GM18867 (cell line): ENCODE data around the gene JOSD1.

Experiments
- ATAC-seq: cut with Tn5 transposase; IDR thresholded peaks from one replicate; pipeline ENCODE4 v1.9.1; 2021; ENCODE audit warnings: mild to moderate bottlenecking, moderate library complexity; ENCODE audit not compliant: unreplicated experiment

The JOSD1 gene

DNA sequence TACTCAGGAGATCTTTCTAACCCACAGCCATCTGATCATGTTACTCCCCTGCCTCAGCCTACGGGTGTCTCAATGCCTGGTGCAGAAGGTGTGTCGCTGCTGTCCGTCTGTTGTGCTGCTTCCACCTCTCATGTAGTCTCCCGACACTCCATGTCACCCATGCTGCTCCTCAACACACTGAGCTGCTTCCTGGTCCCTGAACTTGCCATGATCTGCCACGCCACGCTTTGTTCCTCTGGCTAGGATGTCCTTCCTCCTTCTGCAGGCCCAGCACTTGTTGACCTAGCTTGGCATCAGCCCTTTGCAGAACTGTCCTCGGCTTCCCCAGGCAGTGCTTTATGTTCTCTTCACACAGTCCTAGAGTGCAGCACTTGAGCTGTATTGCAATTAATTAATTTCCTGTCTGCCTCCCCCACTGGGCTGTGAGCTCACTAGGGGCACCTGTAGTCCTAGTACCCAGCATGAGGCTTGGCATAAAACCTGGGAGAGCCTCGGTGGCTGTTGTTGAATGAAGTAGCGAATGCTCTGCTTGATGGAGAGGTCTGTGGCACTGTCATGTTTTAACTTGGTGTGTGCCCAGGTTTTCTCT, 14.5 kb upstream of the JOSD1 start:
- no peak for ATAC-seq

DNA sequence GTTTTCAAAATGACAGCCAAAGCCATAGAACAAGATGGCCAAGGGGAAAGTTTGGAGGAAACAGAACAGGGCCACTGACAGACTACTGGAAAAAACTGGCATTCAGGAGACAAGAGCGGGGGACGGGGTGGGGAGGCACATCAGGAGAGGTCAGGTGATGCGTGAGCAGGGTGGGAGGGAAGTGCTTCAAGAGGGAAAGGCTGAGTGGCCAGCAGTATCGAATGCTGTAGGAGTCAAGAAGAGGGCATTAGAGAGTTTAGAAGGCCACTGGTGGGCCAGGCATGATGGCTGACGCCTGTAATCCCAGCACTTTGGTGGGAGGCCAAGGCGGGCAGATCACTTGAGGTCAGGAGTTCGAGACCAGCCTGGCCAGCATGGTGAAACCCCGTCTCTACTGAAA, 13.2 kb upstream of the JOSD1 start:
- ATAC-seq: no peak

DNA sequence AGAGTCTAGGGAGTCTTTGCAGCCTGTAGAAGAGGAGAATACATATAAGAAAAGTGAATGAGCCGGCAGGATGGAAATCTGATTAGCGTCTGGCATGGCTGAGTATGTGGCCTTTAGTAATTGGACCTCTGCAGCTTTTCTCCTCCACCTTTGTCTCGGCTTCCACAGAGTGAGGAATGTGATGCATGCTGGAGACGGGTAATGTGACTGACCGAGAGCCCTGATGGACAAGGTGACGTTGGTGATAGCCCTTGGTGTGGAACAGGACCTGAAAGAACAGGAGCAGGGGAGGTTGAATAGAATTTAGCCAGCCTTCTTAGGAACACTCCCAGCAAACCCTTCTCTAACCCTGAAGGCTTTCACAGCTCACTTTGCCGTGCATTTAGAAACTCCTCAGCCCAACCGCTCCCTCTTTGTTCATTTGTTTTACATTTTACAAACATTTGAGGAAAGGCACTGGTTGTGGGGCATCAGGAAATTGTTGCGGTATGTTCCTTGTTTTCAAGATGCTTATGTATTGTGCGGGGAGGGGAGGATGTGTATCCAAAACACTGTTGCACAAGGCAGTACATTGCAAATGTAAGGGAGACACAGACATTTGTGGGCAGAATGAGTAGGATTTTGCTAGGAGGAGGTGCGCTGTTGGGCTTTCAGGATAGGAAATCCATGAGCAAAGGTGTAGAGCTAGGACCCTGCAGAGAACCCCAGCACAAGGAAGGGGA, 11.9 kb upstream of the JOSD1 start:
- no peak for ATAC-seq

DNA sequence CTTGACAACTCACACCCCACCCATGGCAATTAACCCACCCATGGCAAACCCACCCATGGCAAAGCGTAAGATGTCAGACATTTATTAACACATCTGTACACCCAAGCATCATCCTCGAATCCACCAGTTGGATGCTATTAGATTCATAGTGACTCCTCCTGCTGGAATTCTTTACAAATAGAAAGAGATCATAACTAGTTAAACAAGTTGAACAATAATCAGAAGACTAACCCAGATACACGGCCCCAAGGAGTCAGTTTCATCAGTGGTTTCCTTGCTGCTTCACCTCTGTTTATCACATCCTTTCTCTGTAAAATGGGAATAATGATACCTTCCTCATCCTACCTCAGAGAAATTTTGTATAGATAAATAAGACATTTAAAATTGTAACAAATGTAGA, 10.1 kb upstream of the JOSD1 start:
- ATAC-seq: no peak

DNA sequence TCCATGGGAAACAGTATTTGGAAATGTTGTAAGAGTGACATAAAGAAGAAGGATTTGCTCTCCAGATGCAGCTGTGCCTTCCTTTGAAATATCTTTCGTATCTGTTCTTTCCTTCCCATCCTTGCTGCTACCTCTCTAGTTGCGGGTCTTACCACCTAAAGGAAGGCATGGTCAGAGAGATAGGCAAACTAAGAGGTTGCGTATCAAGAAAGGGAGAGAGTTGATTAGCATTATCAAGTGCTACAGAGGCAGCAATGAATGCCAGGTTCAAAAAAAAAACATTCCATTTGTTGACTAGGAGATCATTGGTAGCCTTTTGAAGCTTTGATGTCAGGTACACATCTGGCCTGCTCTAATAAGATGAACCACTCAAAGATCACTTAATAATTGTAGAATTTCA, 9.6 kb upstream of the JOSD1 start:
- ATAC-seq: no peak

DNA sequence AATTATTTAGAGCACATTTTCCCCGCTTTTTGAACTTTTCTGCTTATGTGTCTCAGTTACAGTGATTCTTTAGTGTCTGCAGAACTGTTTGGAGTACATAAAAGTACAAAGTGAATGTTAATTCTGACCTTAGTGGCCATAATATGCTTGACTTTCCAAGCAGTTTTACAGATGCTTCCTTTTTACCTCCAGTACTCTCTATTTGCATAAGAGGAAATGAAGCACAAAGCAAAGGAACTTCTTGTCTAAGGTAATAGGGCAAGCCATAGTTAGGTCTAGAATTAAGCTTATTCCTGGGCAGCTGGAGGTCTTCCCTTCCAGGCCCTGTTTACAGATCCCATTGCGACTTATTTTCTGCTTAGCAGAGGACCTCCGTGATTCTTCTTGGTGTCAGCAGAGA, 8.6 kb upstream of the JOSD1 start:
- no peak for ATAC-seq

DNA sequence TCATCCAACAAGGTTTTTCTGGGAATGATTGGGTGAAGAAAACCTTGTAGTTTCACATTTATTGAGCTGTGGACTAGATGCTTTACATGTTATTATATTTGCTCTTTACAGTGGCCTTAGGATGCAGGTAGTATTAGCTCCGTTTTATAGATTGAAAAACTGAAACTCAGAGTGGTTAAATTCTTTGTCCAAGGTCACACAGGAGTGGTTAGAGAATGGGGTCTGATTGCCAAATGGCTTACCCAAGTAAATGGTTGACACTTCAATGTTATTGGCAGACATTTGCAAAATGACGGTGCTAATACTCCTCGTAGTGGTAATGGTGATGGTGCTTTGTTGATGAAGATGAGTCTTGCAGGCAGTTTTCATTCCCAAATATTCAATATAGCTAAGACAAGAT, 7.2 kb upstream of the JOSD1 start:
- no peak for ATAC-seq

DNA sequence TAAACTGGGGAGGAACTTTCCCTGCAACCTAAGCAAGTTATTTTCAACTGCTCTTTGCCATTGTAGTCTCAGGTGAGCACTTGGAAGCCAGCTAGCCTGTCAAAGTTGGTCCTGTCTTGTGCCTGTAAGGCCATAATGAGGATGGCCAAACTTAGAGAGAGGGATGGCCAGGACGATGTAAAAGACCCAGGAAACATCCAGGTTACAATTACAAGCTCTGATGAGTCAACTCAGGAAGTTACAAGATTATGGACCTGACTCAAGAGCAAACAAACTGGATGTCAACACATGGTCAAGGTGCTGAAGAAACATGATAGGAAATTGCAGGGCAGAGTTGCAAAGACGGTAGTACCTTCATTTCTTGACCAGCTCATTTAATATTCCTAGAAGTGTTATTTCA, 6.6 kb upstream of the JOSD1 start:
- ATAC-seq: no peak

DNA sequence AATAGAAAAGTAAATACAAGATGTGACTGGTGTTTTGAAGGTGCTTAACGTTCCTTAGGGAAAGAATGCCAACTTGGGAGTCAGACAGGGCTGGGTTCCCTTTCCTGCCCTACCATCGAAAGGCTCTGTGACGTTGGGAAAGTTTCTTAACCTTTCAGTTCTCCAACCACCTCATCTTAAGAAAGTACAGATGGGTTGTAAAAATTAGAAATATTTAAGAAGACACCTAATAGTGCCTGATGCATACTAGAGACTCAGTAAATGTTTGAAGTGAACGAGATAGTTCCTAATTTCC, 6.1 kb upstream of the JOSD1 start:
- no peak for ATAC-seq

DNA sequence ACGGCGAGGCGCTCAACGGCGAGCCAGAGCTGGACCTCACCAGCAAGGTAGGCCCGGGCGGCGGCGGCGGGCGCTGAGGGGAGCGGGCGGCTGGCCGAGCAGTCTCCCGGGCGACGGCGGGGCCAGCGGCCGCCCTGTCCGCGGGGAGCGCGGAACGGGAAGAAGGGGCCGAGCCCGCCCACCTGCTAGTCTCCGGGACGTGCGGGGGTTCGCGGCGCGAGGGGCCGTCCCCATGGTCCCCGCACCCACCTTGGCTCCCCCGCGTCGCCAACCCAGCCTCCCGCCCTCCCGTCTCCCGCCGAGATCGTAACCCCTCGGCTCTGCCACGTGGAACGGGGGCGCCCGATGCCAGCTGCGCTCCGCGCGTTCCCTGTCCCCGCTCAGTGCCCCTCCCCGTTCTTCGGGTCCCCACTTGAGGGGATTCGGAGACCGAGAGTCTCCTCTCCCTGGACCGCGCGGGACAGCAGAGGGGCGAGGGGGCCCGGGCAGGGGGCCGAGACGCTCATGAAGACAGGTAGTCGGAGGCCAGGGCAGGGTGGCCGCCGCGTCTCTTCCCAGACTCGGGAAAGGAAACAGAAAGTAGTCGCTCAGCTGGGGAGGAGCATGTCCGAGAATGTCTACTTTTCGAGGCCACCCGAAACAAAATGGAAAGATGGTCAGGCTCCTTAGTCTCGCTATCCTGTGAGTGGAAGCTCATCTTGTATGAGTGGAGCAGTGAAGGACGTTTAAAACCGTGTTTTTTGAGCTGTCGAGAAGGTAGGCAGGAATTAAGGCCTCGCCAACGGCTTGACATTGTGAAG, 5.6 kb upstream of the JOSD1 start:
- peak; percentile 4 for ATAC-seq

DNA sequence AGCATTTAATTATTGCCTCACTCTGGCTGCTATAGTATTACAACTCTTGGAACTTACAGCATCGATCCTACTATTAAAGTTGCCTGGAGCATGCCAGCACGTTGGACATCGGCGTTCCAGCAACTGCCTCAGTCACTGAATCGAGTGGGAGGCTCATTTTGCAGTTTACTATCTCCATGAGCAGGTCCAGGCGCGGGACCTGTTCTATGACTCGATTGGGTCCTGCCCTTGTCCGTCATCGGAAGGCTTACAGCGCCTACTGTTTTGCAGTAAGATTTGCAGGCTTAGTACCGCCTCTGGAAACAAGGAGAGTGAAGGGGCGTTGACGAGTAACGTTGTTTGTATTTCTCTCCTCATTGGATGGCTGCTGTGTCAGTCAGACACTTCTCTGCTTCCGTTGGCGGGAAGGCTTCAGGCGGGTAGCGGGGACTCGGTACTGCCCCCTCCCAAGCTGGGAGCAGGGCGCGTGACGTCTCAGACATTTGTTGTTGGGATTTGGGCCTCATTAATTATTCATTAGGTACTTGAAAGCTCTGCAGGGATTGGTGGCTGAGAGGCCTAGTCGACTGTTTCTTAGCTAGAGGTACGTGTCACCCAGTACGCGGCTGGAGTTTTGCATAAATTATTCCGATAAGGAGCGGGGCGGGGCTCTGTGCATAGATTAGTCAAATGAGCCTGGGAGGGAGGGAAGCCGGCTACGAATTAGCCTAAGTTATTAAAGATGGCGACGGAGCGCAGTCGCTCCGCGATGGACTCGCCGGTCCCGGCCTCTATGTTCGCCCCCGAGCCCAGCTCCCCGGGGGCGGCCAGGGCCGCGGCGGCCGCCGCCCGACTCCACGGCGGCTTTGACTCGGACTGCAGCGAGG, 4.7 kb upstream of the JOSD1 start, which contains the start of gene GTPBP1:
Gene GTPBP1, plus strand, starts transcription at position 710 of the 866 bp plus-strand sequence. Its CDS starts 12 bp downstream, at position 722.
- peak; percentile 72 for ATAC-seq

DNA sequence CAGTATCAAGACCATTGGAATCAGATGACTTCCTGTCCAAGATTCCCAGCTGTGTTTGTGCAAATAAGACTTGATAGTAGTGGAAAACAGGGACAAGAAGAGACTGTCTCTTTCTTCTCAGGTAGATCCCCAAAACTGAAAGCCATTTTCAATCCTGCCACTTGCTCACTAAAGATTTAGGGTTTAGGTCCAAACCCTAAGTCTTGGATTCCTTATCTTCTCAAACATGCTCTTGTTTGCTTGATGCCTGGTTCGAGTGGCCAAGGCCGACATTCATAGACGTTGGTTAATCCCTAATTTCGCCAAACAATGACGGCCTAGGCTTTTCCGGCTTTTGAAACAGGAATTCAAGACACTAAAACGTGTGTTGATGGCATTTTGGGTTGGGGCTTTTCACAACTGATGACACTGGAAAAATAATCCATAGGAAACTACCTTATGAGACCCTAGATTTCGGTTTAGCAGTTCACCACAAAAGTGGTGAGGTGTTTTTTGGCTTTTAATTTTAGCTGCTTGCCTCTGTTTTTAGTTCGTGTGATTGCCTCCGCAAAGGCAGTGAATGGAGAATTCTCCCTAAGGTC, 4.0 kb upstream of the JOSD1 start:
- no peak for ATAC-seq

DNA sequence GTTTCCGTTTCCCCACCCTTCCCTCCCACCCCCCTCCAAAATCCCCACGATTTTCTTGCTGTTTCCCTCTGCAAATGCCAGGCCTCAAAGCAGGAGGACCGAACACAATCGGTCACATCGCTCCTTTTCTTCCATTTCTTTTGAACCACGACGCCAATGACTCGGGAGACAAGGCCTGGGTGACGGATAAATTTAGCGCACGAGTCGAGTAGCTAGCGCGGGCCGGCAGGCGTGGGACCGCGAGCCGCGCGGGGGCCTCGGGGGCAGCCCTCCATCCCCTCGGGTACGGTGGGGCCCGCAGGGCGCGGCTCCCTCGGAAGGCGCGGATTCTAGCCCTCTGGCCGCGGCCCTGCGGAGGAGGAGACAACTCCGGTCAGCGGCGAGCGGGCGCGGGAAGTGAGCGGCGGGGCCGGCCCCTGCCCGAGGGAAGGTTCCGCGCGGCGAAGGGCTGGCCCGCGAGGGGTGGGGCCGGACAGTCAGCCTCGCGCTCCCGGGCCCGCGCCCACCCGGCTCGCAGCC, 414 bp downstream of the JOSD1 start:
- no peak for ATAC-seq

DNA sequence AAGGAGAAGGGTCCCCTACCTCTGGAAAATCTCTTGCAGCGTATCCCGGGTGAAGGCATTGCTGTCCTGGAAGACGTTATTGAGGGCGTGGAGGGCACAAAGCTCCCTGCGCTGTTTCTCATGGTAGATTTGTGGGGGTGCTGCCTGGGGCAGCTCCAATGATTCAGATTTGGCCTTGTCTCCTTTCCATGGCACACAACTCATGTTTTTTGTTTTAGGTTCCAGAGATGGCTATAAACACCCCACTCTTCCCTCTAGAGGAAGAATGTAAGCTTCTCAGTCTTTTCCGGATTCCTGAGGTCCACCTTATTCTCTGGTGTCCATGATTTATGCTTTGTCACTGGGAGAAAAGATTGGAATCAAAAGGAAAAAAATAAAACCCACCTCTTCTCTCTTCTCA, 959 bp downstream of the JOSD1 start:
- ATAC-seq: no peak

DNA sequence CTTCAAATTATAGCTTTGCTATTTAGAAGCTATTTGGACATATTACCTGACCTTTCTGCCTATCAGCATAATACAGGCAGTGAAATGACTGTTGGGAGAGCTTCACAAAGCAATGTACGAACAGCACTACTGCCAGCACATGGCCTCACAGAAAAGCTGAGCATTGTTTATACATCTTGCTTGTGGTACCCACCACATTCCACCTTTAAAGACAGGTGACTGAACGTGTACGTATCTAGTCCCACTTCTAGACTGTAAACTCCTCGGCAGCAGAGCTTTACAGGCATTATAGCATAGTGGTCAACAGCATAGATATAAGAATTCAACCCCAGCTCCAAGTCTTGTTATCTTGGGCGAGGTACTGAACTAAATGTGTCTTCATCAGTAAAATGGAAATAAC, 1.6 kb downstream of the JOSD1 start:
- ATAC-seq: no peak

DNA sequence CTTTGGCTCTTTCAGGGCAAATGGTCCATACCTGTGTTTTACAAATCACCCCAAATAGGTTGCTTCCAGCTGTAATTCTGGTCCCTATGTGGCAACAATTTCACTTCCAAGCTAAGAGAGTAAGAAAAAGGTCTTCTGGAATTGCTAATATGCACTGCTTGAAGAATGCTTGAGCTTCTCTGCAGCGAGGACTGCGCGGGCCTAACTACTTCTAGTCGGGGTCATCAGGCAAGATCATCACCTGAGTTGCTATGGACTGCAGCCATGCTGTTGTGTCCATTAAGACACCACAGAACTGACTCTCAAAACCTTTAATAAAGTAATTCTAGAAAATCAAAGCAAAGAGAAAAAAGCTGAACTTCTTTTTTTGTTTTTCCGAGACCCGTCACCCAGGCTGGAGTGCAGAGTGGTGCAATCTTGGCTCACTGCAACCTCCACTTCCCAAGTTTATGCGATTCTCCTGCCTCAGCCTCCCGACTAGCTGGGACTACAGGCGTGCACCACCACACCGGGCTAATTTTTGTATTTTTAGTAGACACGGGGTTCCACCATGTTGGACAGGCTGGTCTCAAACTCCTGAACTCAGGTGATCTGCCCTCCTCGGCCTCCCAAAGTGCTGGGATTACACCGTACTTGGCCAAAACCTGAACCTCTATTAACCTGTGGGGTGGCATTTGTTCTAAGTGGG, 2.2 kb downstream of the JOSD1 start:
- no peak for ATAC-seq

DNA sequence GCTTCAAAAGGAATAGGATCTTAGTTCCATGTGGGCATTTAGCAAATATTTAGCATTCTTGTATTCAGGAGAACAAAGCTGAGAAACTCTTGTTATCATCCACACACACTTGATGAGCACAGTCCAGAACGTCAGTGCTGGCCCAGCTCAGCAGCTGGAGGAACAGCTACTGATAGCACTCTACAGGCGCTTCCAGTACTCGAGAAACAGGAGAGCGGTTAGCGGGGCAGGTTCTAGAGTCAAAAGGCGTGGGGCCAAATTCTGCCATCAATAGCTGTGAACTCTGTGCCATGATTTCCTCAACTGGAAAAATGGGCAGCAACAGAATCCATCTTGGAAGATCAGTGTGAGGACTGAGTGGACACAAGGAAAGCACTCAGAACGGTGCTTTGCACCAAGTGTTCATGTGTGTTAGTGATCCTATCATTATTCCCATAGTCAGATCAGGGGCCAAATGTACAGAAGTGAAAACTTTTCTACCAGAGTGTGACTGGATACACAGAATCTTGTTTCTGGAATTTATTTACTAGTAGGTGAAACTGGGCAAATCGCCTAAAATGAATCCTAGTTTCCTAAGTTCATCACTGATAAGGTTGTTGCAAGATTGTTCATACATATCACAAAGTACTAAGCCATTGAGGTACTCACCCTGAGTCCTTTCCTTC, 3.2 kb downstream of the JOSD1 start:
- no peak for ATAC-seq

DNA sequence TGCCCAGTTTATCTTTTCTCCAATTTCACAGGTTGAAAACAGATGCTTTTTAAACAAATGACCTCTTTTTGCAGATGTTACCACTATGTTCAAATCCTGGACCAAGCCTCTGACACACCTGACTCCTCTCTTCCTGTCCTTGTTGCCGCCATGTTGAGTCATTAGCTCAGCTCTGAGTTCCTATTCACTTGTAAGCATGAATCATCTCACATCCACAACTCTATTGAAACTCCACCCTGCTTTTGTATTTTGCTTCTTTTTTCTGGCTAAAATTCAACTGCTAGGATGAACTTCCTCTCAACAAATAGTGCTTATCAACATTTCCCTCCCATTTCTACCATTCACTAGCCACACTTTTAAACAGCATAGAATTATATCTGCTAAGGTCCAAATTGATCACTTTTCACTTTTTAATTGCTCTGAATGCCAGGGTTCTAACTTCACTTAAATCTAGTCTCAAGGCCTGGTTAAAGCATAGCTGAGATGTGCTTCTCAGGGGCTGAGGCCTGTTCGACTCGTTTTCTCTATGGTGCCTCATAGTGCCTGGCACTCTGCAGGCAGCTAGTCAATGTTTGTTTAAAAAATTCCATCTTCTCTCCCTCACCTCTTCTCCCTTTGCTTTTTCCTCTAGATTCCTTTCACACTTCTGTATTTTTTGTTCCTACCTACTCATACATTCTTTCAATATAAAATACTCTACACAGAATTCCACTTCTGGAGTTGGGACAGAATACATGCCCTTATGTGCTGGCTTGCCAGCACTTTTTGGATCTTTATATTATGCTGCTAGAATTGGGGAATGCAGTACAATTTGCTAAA, 3.9 kb downstream of the JOSD1 start:
- no peak for ATAC-seq

DNA sequence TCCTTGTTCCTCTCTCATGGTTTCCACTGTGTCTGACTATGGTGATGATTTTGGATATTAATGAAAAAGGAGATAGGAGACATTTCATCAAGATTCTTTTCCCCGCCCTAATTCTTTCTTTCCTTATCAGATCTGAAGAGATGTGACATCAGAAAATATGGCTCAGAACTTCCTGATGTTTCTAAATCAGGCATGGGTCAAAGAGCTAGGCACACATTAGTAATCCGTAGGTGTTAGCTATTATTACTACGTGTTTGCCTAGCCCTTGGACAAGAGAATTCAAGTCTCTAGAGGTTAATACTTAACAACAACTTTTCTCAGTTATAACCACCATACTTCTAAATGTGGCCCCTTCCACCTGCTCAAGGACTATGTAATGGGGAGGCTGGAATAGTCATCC, 5.8 kb downstream of the JOSD1 start:
- no peak for ATAC-seq
